Body of pancreas (tissue), 4 donors: ENCODE measurements around the gene SEC22B.
"Not testable (repeated sequence)": the region's sequence is repeated elsewhere in the genome, so short reads cannot be mapped to it uniquely, and the experiment has no call there.

ENCODE experiments used
- CTCF ChIP-seq, 7 experiments: fragments of 450-650 bp in 4 of 7; fragments of 200-600 bp in 3 of 7; sonication (generic) in 3 of 7; IDR thresholded peaks; one replicate each; pipeline ENCODE4 v1.5.1; 2016 to 2019; ENCODE audit warnings: antibody characterized with exemption in 7 of 7
- POLR2A ChIP-seq, 3 donors: fragments of 450-650 bp; IDR thresholded peaks; one replicate each; pipeline ENCODE4 v1.6.1; 2016; ENCODE audit warnings: antibody characterized with exemption in 3 of 3, mild to moderate bottlenecking in 2 of 3

GRCh38 chr1:120158086-120158485 lies 18.2 kb downstream of the SEC22B start:
- TF ChIP-seq CTCF, POLR2A (IDR thresholded peaks at IDR 0.05): not testable (repeated sequence)
